B cell (primary cell): Measurements from ENCODE around the gene DLL1. TPM values are rescaled to one million over a fixed set of nuclear protein-coding genes. Genes with fewer than 3 reads are reported as not detected.
A peak's percentile ranks its signal among the peaks of the same experiment; 100 is the strongest.

Source experiments
- ATAC-seq: fragments of 200-7000 bp; cut with Tn5 transposase; one replicate; pipeline ENCODE4 v1.10.0; 2021; ENCODE audit warnings: low read depth, mild to moderate bottlenecking, moderate number of reproducible peaks, moderate library complexity
- CTCF ChIA-PET: fragments of 350-600 bp; sonication (Branson Sonifier 250); formaldehyde crosslinking; loops from one replicate; lab custom pipeline; 2021; ENCODE audit warnings: antibody characterized with exemption, inconsistent platforms; lab: Charles Lee
- POLR2A ChIA-PET: fragments of 350-600 bp; sonication (Branson Sonifier 250); formaldehyde crosslinking; loops from one replicate; lab custom pipeline; 2021; ENCODE audit warnings: antibody characterized with exemption; lab: Charles Lee
- DNase-seq: peaks from one replicate; pipeline ENCODE4 v3.0.0; 2013
- H2AFZ ChIP-seq: 2 replicates; pipeline ENCODE4 v1.6.1; 2012; ENCODE audit warnings: mild to moderate bottlenecking, low read depth, low read length; ENCODE audit not compliant: insufficient read depth, poor library complexity, severe bottlenecking
- H3K27ac ChIP-seq, 2 donors: 1 replicate in 1 of 2; 2 replicates in 1 of 2; pipeline ENCODE4 v1.5.1; 2012 to 2013; ENCODE audit warnings: low read length in 2 of 2, mild to moderate bottlenecking in 2 of 2, moderate library complexity in 1 of 2
- H3K27me3 ChIP-seq, 4 experiments: fragments of 200-600 bp in 1 of 4; sonication (generic) in 1 of 4; replicated peaks in 1 of 4; 1 replicate in 2 of 4; 2 replicates in 2 of 4; pipeline versions ENCODE4 v1.6.1 to v1.7.0; 2013 to 2016; ENCODE audit warnings: low read length in 3 of 4, mild to moderate bottlenecking in 2 of 4, mixed read lengths in 1 of 4, moderate library complexity in 1 of 4; ENCODE audit not compliant: insufficient read depth in 4 of 4, control insufficient read depth in 3 of 4; ENCODE audit errors: control extremely low read depth in 1 of 4
- H3K36me3 ChIP-seq, 2 experiments: replicated peaks in 1 of 2; 1 replicate in 1 of 2; 2 replicates in 1 of 2; pipeline versions ENCODE4 v1.6.1 to v1.7.1; 2013; ENCODE audit warnings: low read length in 1 of 2; ENCODE audit not compliant: insufficient read depth in 2 of 2, control insufficient read depth in 1 of 2; ENCODE audit errors: control extremely low read depth in 1 of 2, extremely low read depth in 1 of 2
- H3K4me1 ChIP-seq, 2 donors: fragments of 200-600 bp in 1 of 2; sonication (generic) in 1 of 2; 1 replicate in 1 of 2; 2 replicates in 1 of 2; pipeline versions ENCODE4 v1.5.1 to v1.6.1; 2013 to 2017; ENCODE audit warnings: low read length in 2 of 2; ENCODE audit not compliant: control insufficient read depth in 2 of 2, insufficient read depth in 2 of 2
- H3K4me2 ChIP-seq: replicated peaks from 2 replicates; pipeline ENCODE3; 2012; ENCODE audit warnings: mild to moderate bottlenecking, low read depth, low read length; ENCODE audit not compliant: poor library complexity, severe bottlenecking
- H3K4me3 ChIP-seq, 5 experiments: fragments of 200-600 bp in 1 of 5; sonication (generic) in 1 of 5; 1 replicate in 3 of 5; 2 replicates in 2 of 5; pipeline versions ENCODE4 v1.5.1 to v1.7.0; 2011 to 2016; ENCODE audit warnings: low read length in 4 of 5, mild to moderate bottlenecking in 4 of 5, low read depth in 2 of 5, control low read depth in 1 of 5, moderate library complexity in 1 of 5; ENCODE audit not compliant: insufficient read depth in 1 of 5; ENCODE audit errors: control extremely low read depth in 1 of 5, extremely low read depth in 1 of 5
- H3K79me2 ChIP-seq: fragments of 200-600 bp; sonication (generic); one replicate; pipeline ENCODE4 v1.6.0; 2016; ENCODE audit warnings: low read length; ENCODE audit not compliant: control insufficient read depth, insufficient read depth
- H3K9ac ChIP-seq: fragments of 200-600 bp; sonication (generic); 2 replicates; pipeline ENCODE4 v1.6.1; 2017; ENCODE audit warnings: mild to moderate bottlenecking, low read length, moderate library complexity
- H3K9me3 ChIP-seq, 3 donors: one replicate each; pipeline versions ENCODE4 v1.6.1 to v1.7.1; 2013; ENCODE audit warnings: low read length in 2 of 3; ENCODE audit not compliant: control insufficient read depth in 2 of 3, insufficient read depth in 1 of 3; ENCODE audit errors: control extremely low read depth in 1 of 3
- H4K20me1 ChIP-seq: 2 replicates; pipeline ENCODE4 v1.6.0; 2012; ENCODE audit warnings: mild to moderate bottlenecking, low read length; ENCODE audit not compliant: insufficient read depth, control insufficient read depth, poor library complexity, severe bottlenecking
- H3K27ac Mint-ChIP-seq: one replicate; pipeline ENCODE4 v1.8.0; 2021; ENCODE audit warnings: mixed read lengths
- H3K27me3 Mint-ChIP-seq: one replicate; pipeline ENCODE4 v1.8.0; 2021; ENCODE audit warnings: mixed read lengths
- H3K4me1 Mint-ChIP-seq: one replicate; pipeline ENCODE4 v1.8.0; 2021; ENCODE audit warnings: mixed read lengths
- H3K4me3 Mint-ChIP-seq: one replicate; pipeline ENCODE4 v1.8.0; 2021; ENCODE audit warnings: mixed read lengths
- H3K9me3 Mint-ChIP-seq: one replicate; pipeline ENCODE4 v1.8.0; 2022; ENCODE audit warnings: mixed read lengths; ENCODE audit not compliant: insufficient read depth
- EZH2 ChIP-seq: IDR thresholded peaks from 2 replicates; pipeline ENCODE4 v1.6.1; 2012; ENCODE audit warnings: borderline replicate concordance, low read depth, mild to moderate bottlenecking, moderate library complexity, low read length; ENCODE audit not compliant: insufficient read depth, poor library complexity, severe bottlenecking
- WGBS: methylation state at CpG from one replicate; pipeline ENCODE4 v1.1.5; 2013; ENCODE audit warnings: missing lambda C conversion rate; ENCODE audit not compliant: insufficient coverage; 5-methylcytosine and 5-hydroxymethylcytosine counted together
- intact Hi-C: fragments of 100-400 bp; cut with micrococcal nuclease; formaldehyde crosslinking; loops from one replicate; pipeline ENCODE4 v1.10.0; 2022
- polyA plus RNA-seq: library from polyadenylated mRNA; depleted of rRNA; stranded (reverse); fragments of >200 nt; gene quantifications from 2 replicates; pipeline ENCODE4 v1.2.3, GENCODE V29; 2012
- total RNA-seq, 2 donors: library from RNA; stranded (reverse); fragments of 120-200 nt in 1 of 2; gene quantifications; 1 replicate in 1 of 2; 2 replicates in 1 of 2; pipeline versions ENCODE4 v1.2.3 to v1.2.4, GENCODE V29; 2013 to 2022
- TF ChIP-seq, protein P1 (sequence below): fragments of 200-600 bp; IDR thresholded peaks from one replicate; pipeline ENCODE4 v1.8.0; 2022; ENCODE audit warnings: antibody characterized with exemption, mild to moderate bottlenecking

Gene DLL1
- total and polyA plus RNA-seq, 2 donors (not counting 1 experiment from before 2014, with no cell fraction given): 1.6 to 6.8 TPM

DNA sequence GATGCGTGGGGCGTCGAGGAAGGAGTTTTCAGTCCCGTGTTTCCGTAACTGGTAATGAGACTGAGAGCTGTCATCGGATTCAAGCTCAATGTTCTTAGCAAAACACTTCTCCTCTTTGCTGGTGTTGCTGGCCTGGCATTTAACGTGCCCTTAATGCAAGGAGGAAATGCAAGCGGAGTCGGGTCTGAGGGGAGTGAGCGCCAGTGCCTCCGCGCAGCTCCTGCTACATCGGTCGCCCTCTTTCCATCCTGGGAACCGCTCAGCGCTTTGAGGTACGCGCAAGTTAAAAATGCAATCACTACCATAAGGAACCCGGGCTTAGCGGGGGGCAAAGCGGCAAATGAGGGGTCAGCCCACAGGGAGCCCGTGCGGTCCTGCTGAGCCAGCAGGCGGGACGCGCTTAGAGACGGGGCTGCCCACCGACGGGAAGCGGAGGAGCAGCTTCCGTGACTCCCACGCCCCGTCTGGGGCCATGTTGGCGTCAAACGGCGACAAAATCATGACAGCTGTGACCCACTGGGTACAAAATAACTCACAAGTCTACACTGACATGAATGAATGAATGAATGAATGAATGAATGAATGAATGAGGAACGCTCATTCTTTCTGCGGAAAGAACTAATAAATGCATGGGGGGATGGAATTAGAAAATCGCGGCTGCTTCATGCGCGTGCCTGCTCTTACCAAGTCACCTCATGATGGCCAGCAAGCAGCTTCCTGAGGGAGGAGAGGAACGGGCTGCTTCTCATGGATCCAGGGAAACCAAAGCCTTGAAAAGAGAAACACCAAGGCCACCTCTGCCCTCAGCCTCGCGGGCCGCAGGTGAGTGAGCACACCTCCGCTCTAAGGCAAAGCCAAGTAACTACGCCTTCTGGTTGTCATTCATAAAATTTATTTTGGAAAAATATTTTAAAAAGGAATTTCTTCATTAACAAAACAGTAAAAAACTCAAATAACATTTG lies 9.3 kb downstream of the DLL1 start:
- Histone ChIP-seq H3K27ac (no peak overlapping the region), H3K9me3 (peaks cover 0 to 14% (median 0%) of the 10 kb centered on the region in 3 donors), H3K36me3 (no peaks in the 10 kb centered on the region), H3K4me2 (peak overlapping the region; percentile 42), H2AFZ (no peak overlapping the region), H3K9ac (no peak overlapping the region), H3K4me3 (no peak overlapping the region), H3K4me1 (peaks cover 11 to 18% of the 10 kb centered on the region in 2 donors), H3K27me3 (peaks cover 0 to 8% (median 5%) of the 10 kb centered on the region in 4 experiments), H3K79me2 (no peaks in the 10 kb centered on the region), H4K20me1 (no peaks in the 10 kb centered on the region)
- Mint-ChIP-seq H3K4me3 (peak overlapping the region; percentile 7), H3K27me3 (peaks cover 31% of the 10 kb centered on the region), H3K9me3 (no peaks in the 10 kb centered on the region), H3K27ac (no peak overlapping the region), H3K4me1 (peaks cover 22% of the 10 kb centered on the region)
- no peak for DNase-seq
- TF ChIP-seq, protein P1, sequence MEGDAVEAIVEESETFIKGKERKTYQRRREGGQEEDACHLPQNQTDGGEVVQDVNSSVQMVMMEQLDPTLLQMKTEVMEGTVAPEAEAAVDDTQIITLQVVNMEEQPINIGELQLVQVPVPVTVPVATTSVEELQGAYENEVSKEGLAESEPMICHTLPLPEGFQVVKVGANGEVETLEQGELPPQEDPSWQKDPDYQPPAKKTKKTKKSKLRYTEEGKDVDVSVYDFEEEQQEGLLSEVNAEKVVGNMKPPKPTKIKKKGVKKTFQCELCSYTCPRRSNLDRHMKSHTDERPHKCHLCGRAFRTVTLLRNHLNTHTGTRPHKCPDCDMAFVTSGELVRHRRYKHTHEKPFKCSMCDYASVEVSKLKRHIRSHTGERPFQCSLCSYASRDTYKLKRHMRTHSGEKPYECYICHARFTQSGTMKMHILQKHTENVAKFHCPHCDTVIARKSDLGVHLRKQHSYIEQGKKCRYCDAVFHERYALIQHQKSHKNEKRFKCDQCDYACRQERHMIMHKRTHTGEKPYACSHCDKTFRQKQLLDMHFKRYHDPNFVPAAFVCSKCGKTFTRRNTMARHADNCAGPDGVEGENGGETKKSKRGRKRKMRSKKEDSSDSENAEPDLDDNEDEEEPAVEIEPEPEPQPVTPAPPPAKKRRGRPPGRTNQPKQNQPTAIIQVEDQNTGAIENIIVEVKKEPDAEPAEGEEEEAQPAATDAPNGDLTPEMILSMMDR: no peak
- TF ChIP-seq EZH2: no peak
- ChIA-PET POLR2A (no interaction called here), CTCF (no interaction called here)
- ATAC-seq: no peak
- WGBS: 97% methylated on average over 39 of the region's 48 CpGs
- intact Hi-C loops: no loop called here

DNA sequence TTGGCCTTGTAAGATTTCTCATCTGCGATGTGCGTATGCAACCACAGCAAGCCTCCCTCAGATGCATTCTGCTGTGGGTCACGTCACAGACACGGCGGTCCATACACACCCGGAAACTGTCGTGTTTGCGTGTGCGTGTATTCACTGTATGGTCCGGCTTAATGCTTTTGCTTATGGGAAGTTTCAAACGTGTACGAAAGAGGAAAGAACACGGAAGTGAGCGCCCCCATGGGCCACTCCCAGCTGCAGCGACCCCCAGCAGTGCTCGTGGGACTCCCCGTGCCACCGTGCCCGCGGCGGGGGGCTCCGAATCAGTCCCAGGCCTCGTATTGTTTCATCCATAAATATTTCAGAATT lies 10.2 kb downstream of the DLL1 start:
- Histone ChIP-seq H3K79me2 (no peaks in the 10 kb centered on the region), H3K27ac (peak overlapping the region; percentile 31 to 64), H2AFZ (peak overlapping the region; percentile 11), H3K36me3 (no peaks in the 10 kb centered on the region), H3K4me1 (peaks cover 11 to 18% of the 10 kb centered on the region in 2 donors), H3K4me3 (peak overlapping the region in 4 of 5 experiments; percentile 34 to 49 (median 36)), H4K20me1 (no peaks in the 10 kb centered on the region), H3K9ac (peak overlapping the region; percentile 48), H3K9me3 (peaks cover 0 to 14% (median 0%) of the 10 kb centered on the region in 3 donors), H3K4me2 (peak overlapping the region; percentile 42), H3K27me3 (peaks cover 0 to 2% (median under 1%) of the 10 kb centered on the region in 4 experiments)
- Mint-ChIP-seq H3K27ac (peak overlapping the region; percentile 92), H3K9me3 (no peaks in the 10 kb centered on the region), H3K27me3 (peaks cover 25% of the 10 kb centered on the region), H3K4me3 (peak overlapping the region; percentile 83), H3K4me1 (peaks cover 22% of the 10 kb centered on the region)
- intact Hi-C loops: no loop called here
- ChIA-PET POLR2A (no interaction called here), CTCF (no interaction called here)
- 81% methylated on average over 15 of the region's 23 CpGs for WGBS
- no peak for TF ChIP-seq EZH2
- TF ChIP-seq, protein P1: no peak
- no peak for DNase-seq
- peak; percentile 58 for ATAC-seq
